Superior temporal gyrus (tissue), 1 donor: Measurements from ENCODE around the gene PPP1CA.

ENCODE experiments used
- DNase-seq: peaks from one replicate; pipeline ENCODE4 v3.0.0-alpha.2; 2016; ENCODE audit errors: extremely low spot score

Gene PPP1CA

GRCh38 chr11:67387069-67387468 is 14.6 kb downstream of the PPP1CA start:
- no peak for DNase-seq

GRCh38 chr11:67384851-67385366 is 16.7 kb downstream of the PPP1CA start:
- DNase-seq, result peak; percentile 49

GRCh38 chr11:67382276-67383136 is 19.2 kb downstream of the PPP1CA start:
- DNase-seq, result peak; percentile 90

GRCh38 chr11:67381244-67381972 is 20.2 kb downstream of the PPP1CA start:
- no peak for DNase-seq

GRCh38 chr11:67379061-67380058 is 22.3 kb downstream of the PPP1CA start:
- DNase-seq, result no peak

GRCh38 chr11:67378544-67378943 is 23.1 kb downstream of the PPP1CA start:
- DNase-seq, result no peak

GRCh38 chr11:67376873-67377808 is 24.5 kb downstream of the PPP1CA start:
- no peak for DNase-seq

- DNase-seq, result no peak
These were observed 25.4 kb downstream of the PPP1CA start for GRCh38 chr11:67376063-67376820.

GRCh38 chr11:67375320-67376055 is 26.2 kb downstream of the PPP1CA start:
- DNase-seq, result no peak

GRCh38 chr11:67374571-67375281 is 26.9 kb downstream of the PPP1CA start:
- no peak for DNase-seq

- no peak for DNase-seq
These were observed 27.7 kb downstream of the PPP1CA start for GRCh38 chr11:67373648-67374570.

- DNase-seq, result no peak
These were observed 28.5 kb downstream of the PPP1CA start, which contains the start of gene CLCF1 for GRCh38 chr11:67372993-67373647. Gene CLCF1, minus strand, starts transcription at chr11:67373598. Its CDS starts 59 bp downstream, at chr11:67373539.

- DNase-seq, result no peak
These were observed 29.2 kb downstream of the PPP1CA start for GRCh38 chr11:67372321-67372992.

GRCh38 chr11:67371911-67372320 is 29.7 kb downstream of the PPP1CA start:
- no peak for DNase-seq

GRCh38 chr11:67371189-67371910 is 30.3 kb downstream of the PPP1CA start:
- DNase-seq, result no peak
